Type B pancreatic cell (in vitro differentiated cells): ENCODE results near the gene CDC20B. TPM values are rescaled to one million over a fixed set of nuclear protein-coding genes. Genes with fewer than 3 reads are reported as not detected.

Source experiments
- DNase-seq: peaks from one replicate; pipeline ENCODE4 v3.0.0; 2021; ENCODE audit warnings: mixed read lengths; ENCODE audit not compliant: unreplicated experiment; ENCODE audit errors: extremely low spot score
- H3K27ac Mint-ChIP-seq: 2 replicates; pipeline ENCODE4 v1.8.0; 2021; ENCODE audit warnings: mild to moderate bottlenecking, mixed read lengths
- H3K27me3 Mint-ChIP-seq: 2 replicates; pipeline ENCODE4 v1.8.0; 2021; ENCODE audit warnings: mixed read lengths
- H3K36me3 Mint-ChIP-seq: 2 replicates; pipeline ENCODE4 v1.8.0; 2021; ENCODE audit warnings: mixed read lengths
- H3K4me1 Mint-ChIP-seq: one replicate; pipeline ENCODE4 v1.8.0; 2021; ENCODE audit warnings: mixed read lengths; ENCODE audit not compliant: unreplicated experiment
- H3K4me3 Mint-ChIP-seq: 2 replicates; pipeline ENCODE4 v1.8.0; 2021; ENCODE audit warnings: mild to moderate bottlenecking, mixed read lengths
- H3K9me3 Mint-ChIP-seq: 2 replicates; pipeline ENCODE4 v1.8.0; 2021; ENCODE audit warnings: mixed read lengths
- total RNA-seq: library from RNA; stranded (reverse); gene quantifications from 2 replicates; pipeline ENCODE4 v1.2.1, GENCODE V29; 2021; ENCODE audit warnings: low replicate concordance
- TF ChIP-seq, protein P1 (sequence below): fragments of 200-600 bp; sonication (generic); conservative IDR thresholded peaks from 2 replicates; pipeline ENCODE4 v1.5.0; 2021; ENCODE audit warnings: antibody characterized with exemption, mild to moderate bottlenecking

The CDC20B gene
- total RNA-seq, 1 donor from 2014 or later: 0.92 TPM

DNA sequence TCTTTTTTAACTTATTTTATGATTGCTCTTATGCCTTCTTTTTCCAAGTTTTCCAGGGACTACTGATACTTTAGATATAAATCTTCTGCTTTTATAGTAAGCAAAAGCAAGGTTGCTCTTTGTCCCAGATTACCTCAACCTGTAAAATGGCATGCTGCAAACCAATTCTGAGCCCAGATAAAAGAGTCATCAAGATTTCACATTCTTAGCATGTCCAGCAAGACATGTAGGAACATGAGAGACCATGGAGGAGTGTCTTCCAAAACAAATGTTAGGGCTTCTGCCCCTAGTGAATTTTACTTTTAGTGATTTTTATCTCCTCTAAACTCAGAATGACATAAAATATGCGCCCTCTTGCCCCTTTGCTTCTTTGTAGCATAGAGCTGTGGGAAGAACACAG lies 7.0 kb upstream of the CDC20B start:
- TF ChIP-seq, protein P1, sequence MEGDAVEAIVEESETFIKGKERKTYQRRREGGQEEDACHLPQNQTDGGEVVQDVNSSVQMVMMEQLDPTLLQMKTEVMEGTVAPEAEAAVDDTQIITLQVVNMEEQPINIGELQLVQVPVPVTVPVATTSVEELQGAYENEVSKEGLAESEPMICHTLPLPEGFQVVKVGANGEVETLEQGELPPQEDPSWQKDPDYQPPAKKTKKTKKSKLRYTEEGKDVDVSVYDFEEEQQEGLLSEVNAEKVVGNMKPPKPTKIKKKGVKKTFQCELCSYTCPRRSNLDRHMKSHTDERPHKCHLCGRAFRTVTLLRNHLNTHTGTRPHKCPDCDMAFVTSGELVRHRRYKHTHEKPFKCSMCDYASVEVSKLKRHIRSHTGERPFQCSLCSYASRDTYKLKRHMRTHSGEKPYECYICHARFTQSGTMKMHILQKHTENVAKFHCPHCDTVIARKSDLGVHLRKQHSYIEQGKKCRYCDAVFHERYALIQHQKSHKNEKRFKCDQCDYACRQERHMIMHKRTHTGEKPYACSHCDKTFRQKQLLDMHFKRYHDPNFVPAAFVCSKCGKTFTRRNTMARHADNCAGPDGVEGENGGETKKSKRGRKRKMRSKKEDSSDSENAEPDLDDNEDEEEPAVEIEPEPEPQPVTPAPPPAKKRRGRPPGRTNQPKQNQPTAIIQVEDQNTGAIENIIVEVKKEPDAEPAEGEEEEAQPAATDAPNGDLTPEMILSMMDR: no peak
- no peak overlapping the region for H3K4me3 Mint-ChIP-seq
- no peaks in the 10 kb centered on the region for H3K36me3 Mint-ChIP-seq
- no peaks in the 10 kb centered on the region for H3K9me3 Mint-ChIP-seq
- H3K27ac Mint-ChIP-seq: no peak overlapping the region
- peaks cover 77% of the 10 kb centered on the region for H3K27me3 Mint-ChIP-seq
- H3K4me1 Mint-ChIP-seq: peaks cover 8% of the 10 kb centered on the region
- no peak for DNase-seq

DNA sequence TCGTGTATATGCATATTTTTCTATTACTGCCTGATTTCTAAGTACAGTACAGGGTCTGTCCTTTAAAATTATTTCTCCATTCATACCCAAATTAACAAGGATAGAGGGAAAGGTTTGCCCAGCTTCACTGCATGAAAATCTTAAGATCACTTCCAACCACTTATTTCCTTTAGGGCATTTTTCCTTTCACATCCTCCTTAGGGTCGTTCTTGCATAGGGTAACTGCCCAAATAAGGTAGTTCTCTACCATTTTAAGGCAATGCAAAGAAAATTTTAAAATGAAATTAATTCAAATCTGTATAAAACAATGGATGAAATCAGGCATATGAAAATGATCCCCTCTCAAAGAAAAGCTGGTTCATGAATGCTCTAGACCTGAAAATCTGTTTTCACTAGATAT lies 4.1 kb upstream of the CDC20B start:
- peak overlapping the region; percentile 79 for H3K4me3 Mint-ChIP-seq
- H3K36me3 Mint-ChIP-seq: no peaks in the 10 kb centered on the region
- peaks cover 13% of the 10 kb centered on the region for H3K4me1 Mint-ChIP-seq
- no peaks in the 10 kb centered on the region for H3K9me3 Mint-ChIP-seq
- TF ChIP-seq, protein P1: no peak
- no peak overlapping the region for H3K27ac Mint-ChIP-seq
- no peak for DNase-seq
- peaks cover 97% of the 10 kb centered on the region for H3K27me3 Mint-ChIP-seq

DNA sequence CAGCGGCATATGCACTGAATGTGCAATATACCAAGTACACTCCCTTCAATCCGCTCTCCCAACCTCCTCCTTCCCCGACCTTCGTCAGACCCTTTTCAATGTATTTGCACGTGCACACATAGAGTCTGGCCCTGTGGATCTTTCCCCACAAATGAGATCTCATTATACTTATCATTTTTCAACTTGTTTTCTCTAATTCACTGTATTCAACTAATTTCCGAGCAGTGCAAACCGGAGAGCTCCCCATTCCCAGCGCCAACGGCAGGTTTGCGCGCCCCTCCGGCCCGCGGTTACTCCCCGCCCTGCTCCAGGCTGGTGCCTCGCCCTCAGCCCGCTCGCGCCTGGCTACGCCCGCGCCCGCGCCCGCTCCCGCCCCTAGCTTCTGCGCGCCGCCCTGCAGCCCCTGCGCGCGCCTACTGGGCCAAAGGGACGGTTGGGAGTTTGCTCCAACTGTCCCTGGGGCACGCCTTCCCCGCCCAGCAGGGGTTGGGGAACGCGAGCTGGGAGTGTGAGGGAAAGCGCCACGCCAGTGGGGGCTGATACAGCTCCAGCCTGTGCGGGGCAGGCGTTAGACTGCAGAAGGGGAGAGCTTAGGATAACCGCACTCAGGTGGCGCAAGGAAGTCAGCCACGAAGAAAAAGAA lies 3.3 kb upstream of the CDC20B start:
- Mint-ChIP-seq H3K9me3 (no peaks in the 10 kb centered on the region), H3K4me3 (peak overlapping the region; percentile 79), H3K36me3 (no peaks in the 10 kb centered on the region), H3K4me1 (peaks cover 13% of the 10 kb centered on the region), H3K27me3 (peaks cover 94% of the 10 kb centered on the region), H3K27ac (no peak overlapping the region)
- DNase-seq: no peak
- TF ChIP-seq, protein P1: peak; percentile 61

DNA sequence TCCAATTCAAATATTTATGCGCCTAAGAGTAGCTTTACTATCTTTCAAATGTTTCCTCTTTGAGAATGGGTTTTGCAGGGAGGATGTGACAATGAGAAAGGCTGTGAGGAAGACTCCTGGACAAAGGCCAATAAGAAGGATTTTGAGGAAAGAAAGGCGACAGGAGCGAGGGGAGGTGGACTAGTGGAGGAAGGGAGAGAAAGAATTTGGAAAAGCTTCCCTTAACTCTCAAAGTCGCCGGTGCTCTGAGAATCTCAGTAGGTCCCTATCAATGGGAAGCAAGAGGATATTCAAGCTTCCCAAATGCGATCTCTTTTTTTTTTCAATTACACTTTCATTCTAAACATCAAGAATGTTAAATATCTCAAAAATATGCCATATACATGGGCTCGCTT lies 2.8 kb upstream of the CDC20B start:
- Mint-ChIP-seq H3K4me1 (peaks cover 13% of the 10 kb centered on the region), H3K9me3 (no peaks in the 10 kb centered on the region), H3K27ac (no peak overlapping the region), H3K27me3 (peaks cover 89% of the 10 kb centered on the region), H3K4me3 (peak overlapping the region; percentile 79), H3K36me3 (no peaks in the 10 kb centered on the region)
- TF ChIP-seq, protein P1: no peak
- no peak for DNase-seq

DNA sequence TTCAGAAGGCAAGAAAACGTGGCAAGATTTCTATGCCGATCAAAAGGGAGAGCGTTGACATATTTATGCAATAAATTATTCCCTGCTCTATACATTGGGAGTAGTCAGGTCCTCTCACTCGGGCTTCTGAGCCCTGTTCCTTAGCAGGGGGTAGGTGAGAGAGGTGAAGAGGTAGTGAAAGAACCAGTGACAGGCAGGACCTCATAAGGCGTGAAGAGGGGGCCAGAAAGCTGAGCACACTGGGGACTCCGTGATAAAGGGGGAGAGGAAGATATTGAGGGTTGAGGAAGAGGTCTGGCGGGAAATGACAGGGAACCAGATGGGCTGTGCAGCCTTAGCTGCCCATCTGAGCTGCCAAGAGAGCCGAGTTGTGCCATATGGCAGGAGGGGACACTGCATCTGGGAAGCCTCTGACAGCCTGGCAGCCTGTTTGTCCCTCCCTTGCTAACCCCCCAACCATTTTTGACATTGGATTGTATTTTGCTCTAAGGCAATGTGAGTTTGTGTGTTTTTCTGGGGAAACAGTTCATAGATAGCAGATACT lies 782 bp upstream of the CDC20B start:
- peaks cover 13% of the 10 kb centered on the region for H3K4me1 Mint-ChIP-seq

More for the DNA sequence above, 782 bp upstream of the CDC20B start:
- no peaks in the 10 kb centered on the region for H3K36me3 Mint-ChIP-seq
- peaks cover 80% of the 10 kb centered on the region for H3K27me3 Mint-ChIP-seq
- no peak for DNase-seq
- H3K4me3 Mint-ChIP-seq: peak overlapping the region; percentile 89
- H3K27ac Mint-ChIP-seq: peak overlapping the region; percentile 63
- no peaks in the 10 kb centered on the region for H3K9me3 Mint-ChIP-seq
- TF ChIP-seq, protein P1: no peak
